ENCODE measurements around the gene SNCAIP.

GRCh38 chr5:122473941-122474340, 161.9 kb downstream of the SNCAIP start:
- TF ChIP-seq CTCF (IDR thresholded peaks at IDR 0.05): no peak
- no peak for TF ChIP-seq POLR2AphosphoS5 (IDR thresholded peaks at IDR 0.05; ENCODE audit: low read depth, low read length)
- no peak for TF ChIP-seq REST (IDR thresholded peaks at IDR 0.05; ENCODE audit: insufficient read depth in 1 of 2, low read depth in 2 of 2, low read length in 1 of 2)
